OCI-LY7 (cell line): ENCODE results near the gene CPNE7. TPM values are rescaled to one million over a fixed set of nuclear protein-coding genes. Genes with fewer than 3 reads are reported as not detected.

ENCODE experiments used
- BruUV-seq: library from RNA; stranded (reverse); fragments of 400-500 nt; replicated peaks from 2 replicates; lab custom pipeline; 2021; lab: Mats Ljungman, UMichigan
- CTCF ChIA-PET: fragments of 300-600 bp; sonication (Branson Sonifier 250); formaldehyde crosslinking; loops from one replicate; lab custom pipeline; 2022; ENCODE audit warnings: antibody characterized with exemption; ENCODE audit not compliant: unreplicated experiment; lab: Charles Lee
- POLR2A ChIA-PET: fragments of 300-600 bp; sonication (Branson Sonifier 250); formaldehyde crosslinking; loops from one replicate; lab custom pipeline; 2022; ENCODE audit warnings: antibody characterized with exemption; lab: Charles Lee
- DNase-seq: peaks from one replicate; pipeline ENCODE4 v3.0.0-alpha.2; 2015; ENCODE audit warnings: low spot score
- H2AFZ ChIP-seq: fragments of 200-600 bp; sonication (generic), shearing (Covaris generic); 2 replicates; pipeline ENCODE4 v1.6.1; 2014; ENCODE audit warnings: mild to moderate bottlenecking, antibody characterized with exemption, low read length, moderate library complexity
- H3K27ac ChIP-seq: fragments of 200-600 bp; sonication (generic); 2 replicates; pipeline ENCODE4 v1.5.1; 2014; ENCODE audit warnings: mixed run types, low read depth, mild to moderate bottlenecking, moderate library complexity, low read length, inconsistent platforms; ENCODE audit not compliant: poor library complexity, severe bottlenecking
- H3K36me3 ChIP-seq: fragments of 200-600 bp; sonication (generic); 2 replicates; pipeline ENCODE4 v1.6.1; 2014; ENCODE audit warnings: mild to moderate bottlenecking, antibody characterized with exemption, low read length, moderate library complexity, mixed read lengths; ENCODE audit not compliant: insufficient read depth
- H3K4me1 ChIP-seq: fragments of 200-600 bp; sonication (generic); 2 replicates; pipeline ENCODE4 v1.5.1; 2014; ENCODE audit warnings: mild to moderate bottlenecking, low read length; ENCODE audit not compliant: insufficient read depth, poor library complexity, severe bottlenecking
- H3K4me2 ChIP-seq: fragments of 200-600 bp; sonication (generic); 2 replicates; pipeline ENCODE4 v1.6.1; 2014; ENCODE audit warnings: mild to moderate bottlenecking, low read length
- H3K4me3 ChIP-seq: fragments of 200-600 bp; sonication (generic); 2 replicates; pipeline ENCODE4 v1.5.1; 2014; ENCODE audit warnings: mild to moderate bottlenecking, low read depth, low read length; ENCODE audit not compliant: poor library complexity, severe bottlenecking
- H3K79me2 ChIP-seq: fragments of 200-600 bp; sonication (generic); 2 replicates; pipeline ENCODE4 v1.6.1; 2016; ENCODE audit warnings: low read depth, mild to moderate bottlenecking, low read length, moderate library complexity, mixed read lengths; ENCODE audit not compliant: insufficient read depth
- H3K9me2 ChIP-seq: fragments of 200-600 bp; sonication (generic); 2 replicates; pipeline ENCODE4 v1.6.1; 2016; ENCODE audit warnings: mild to moderate bottlenecking, low read length, mixed read lengths; ENCODE audit not compliant: insufficient read depth
- H3K9me3 ChIP-seq: fragments of 200-600 bp; sonication (generic); 2 replicates; pipeline ENCODE4 v1.6.1; 2014; ENCODE audit warnings: mild to moderate bottlenecking, mixed run types, low read length, mixed read lengths
- H4K20me1 ChIP-seq: fragments of 200-600 bp; sonication (generic); 2 replicates; pipeline ENCODE4 v1.6.1; 2014; ENCODE audit warnings: mild to moderate bottlenecking, antibody characterized with exemption, low read length, moderate library complexity, mixed read lengths; ENCODE audit not compliant: insufficient read depth
- CTCF ChIP-seq: fragments of 200-600 bp; sonication (generic); conservative IDR thresholded peaks from 2 replicates; pipeline ENCODE4 v1.5.1; 2014; ENCODE audit warnings: mild to moderate bottlenecking, antibody characterized with exemption, low read length, moderate library complexity, mixed read lengths
- EZH2phosphoT487 ChIP-seq: fragments of 200-600 bp; sonication (generic); IDR thresholded peaks from 2 replicates; pipeline ENCODE4 v1.6.1; 2018; ENCODE audit warnings: low read depth, borderline replicate concordance, mild to moderate bottlenecking, mixed run types, antibody characterized with exemption, low read length, moderate library complexity, mixed read lengths
- intact Hi-C: fragments of 100-400 bp; cut with micrococcal nuclease; formaldehyde crosslinking; loops from one replicate; pipeline ENCODE4 v1.10.0; 2022; ENCODE audit not compliant: unreplicated experiment
- total RNA-seq, 2 experiments: library from RNA; depleted of rRNA in 1 of 2; stranded (reverse); fragments of >200 nt in 1 of 2; shearing (Covaris generic) in 1 of 2; gene quantifications; 2 replicates each; pipeline ENCODE4 v1.2.3, GENCODE V29; 2014 to 2022

CPNE7 gene
- total RNA-seq, 2 experiments from 2014 or later: not detected

GRCh38 chr16:89602952-89603590 is 27.5 kb downstream of the CPNE7 start:
- CTCF ChIA-PET: interaction anchor here (0.6 kb wide), 1 partner anchor 97 kb away, joined by 3 read pairs; no protein-coding TSS in a partner anchor
- TF ChIP-seq CTCF: no peak
- TF ChIP-seq EZH2phosphoT487: no peak
- no TSS peak for BruUV-seq
- Histone ChIP-seq H3K79me2 (no peaks in the 10 kb centered on the region), H3K9me2 (no peaks in the 10 kb centered on the region), H3K4me3 (no peak overlapping the region), H3K4me2 (no peak overlapping the region), H3K9me3 (no peaks in the 10 kb centered on the region), H2AFZ (no peak overlapping the region), H3K4me1 (no peaks in the 10 kb centered on the region), H4K20me1 (no peaks in the 10 kb centered on the region), H3K27ac (no peak overlapping the region), H3K36me3 (no peaks in the 10 kb centered on the region)
- no peak for DNase-seq
- intact Hi-C loops: no loop called here
- POLR2A ChIA-PET: no interaction called here

- H2AFZ ChIP-seq: no peak overlapping the region
- intact Hi-C loops: no loop called here
- H3K4me2 ChIP-seq: no peak overlapping the region
- BruUV-seq: no TSS peak
- no peaks in the 10 kb centered on the region for H3K9me3 ChIP-seq
- TF ChIP-seq EZH2phosphoT487 (no peak), CTCF (no peak)
- no peaks in the 10 kb centered on the region for H3K9me2 ChIP-seq
- H3K79me2 ChIP-seq: no peaks in the 10 kb centered on the region
- ChIA-PET POLR2A (no interaction called here), CTCF (no interaction called here)
- no peak overlapping the region for H3K27ac ChIP-seq
- H3K36me3 ChIP-seq: no peaks in the 10 kb centered on the region
- no peaks in the 10 kb centered on the region for H4K20me1 ChIP-seq
- no peaks in the 10 kb centered on the region for H3K4me1 ChIP-seq
- no peak for DNase-seq
- H3K4me3 ChIP-seq: no peak overlapping the region
Observed at GRCh38 chr16:89604764-89605163, 29.2 kb downstream of the CPNE7 start.

- Histone ChIP-seq H3K9me2 (no peaks in the 10 kb centered on the region), H3K36me3 (no peaks in the 10 kb centered on the region), H2AFZ (no peak overlapping the region), H3K9me3 (no peaks in the 10 kb centered on the region), H3K79me2 (no peaks in the 10 kb centered on the region), H3K4me3 (no peak overlapping the region), H4K20me1 (no peaks in the 10 kb centered on the region), H3K4me1 (no peaks in the 10 kb centered on the region), H3K4me2 (no peak overlapping the region), H3K27ac (no peak overlapping the region)
- intact Hi-C loops: no loop called here
- BruUV-seq: no TSS peak
- TF ChIP-seq CTCF (no peak), EZH2phosphoT487 (no peak)
- DNase-seq: no peak
- ChIA-PET POLR2A (no interaction called here), CTCF (no interaction called here)
Observed at GRCh38 chr16:89605186-89605970, 29.8 kb downstream of the CPNE7 start.
